H1 (cell line): ENCODE results near the gene FGD6. TPM values are rescaled to one million over a fixed set of nuclear protein-coding genes. Genes with fewer than 3 reads are reported as not detected.

Source experiments
- CTCF ChIA-PET: fragments of 300-600 bp; sonication (Branson Sonifier 250); formaldehyde crosslinking; loops from one replicate; lab custom pipeline; 2021; ENCODE audit not compliant: partially characterized antibody; lab: Charles Lee
- POLR2A ChIA-PET: fragments of 300-600 bp; sonication (Branson Sonifier 250); formaldehyde crosslinking; loops from one replicate; lab custom pipeline; 2021; ENCODE audit warnings: inconsistent platforms; ENCODE audit not compliant: partially characterized antibody; lab: Charles Lee
- DNase-seq, 2 experiments: peaks; one replicate each; pipeline versions ENCODE4 v3.0.0 to v3.0.0-alpha.2; 2010 to 2022; ENCODE audit warnings: low spot score in 2 of 2, low read depth in 1 of 2, mixed read lengths in 1 of 2
- FAIRE-seq: peaks from 2 replicates; lab custom pipeline; 2011; peaks lifted over from hg19 to GRCh38; lab: Jason Lieb, UNC
- H2AFZ ChIP-seq: 2 replicates; pipeline ENCODE4 v1.8.1; 2012; ENCODE audit warnings: low read length, inconsistent platforms
- H2AK5ac ChIP-seq: 2 replicates; pipeline ENCODE4 v1.6.1; 2013; ENCODE audit warnings: low read depth, low read length
- H2BK120ac ChIP-seq: replicated peaks from 2 replicates; pipeline ENCODE3; 2013; ENCODE audit warnings: low read depth, low read length, inconsistent platforms
- H2BK12ac ChIP-seq: 2 replicates; pipeline ENCODE4 v1.6.1; 2013; ENCODE audit warnings: low read depth, low read length
- H2BK15ac ChIP-seq: 2 replicates; pipeline ENCODE4 v1.6.1; 2013; ENCODE audit warnings: low read length
- H2BK20ac ChIP-seq: 2 replicates; pipeline ENCODE4 v1.6.1; 2013; ENCODE audit warnings: low read length
- H2BK5ac ChIP-seq: 2 replicates; pipeline ENCODE4 v1.6.1; 2013; ENCODE audit warnings: low read depth, low read length
- H3K14ac ChIP-seq: 2 replicates; pipeline ENCODE4 v1.6.1; 2013; ENCODE audit warnings: inconsistent platforms; ENCODE audit not compliant: insufficient read length
- H3K18ac ChIP-seq: 2 replicates; pipeline ENCODE4 v1.6.1; 2013; ENCODE audit warnings: low read length; ENCODE audit errors: extremely low read depth
- H3K23ac ChIP-seq: 2 replicates; pipeline ENCODE4 v1.6.1; 2013; ENCODE audit warnings: inconsistent platforms; ENCODE audit not compliant: insufficient read length
- H3K23me2 ChIP-seq: 2 replicates; pipeline ENCODE4 v1.6.1; 2013; ENCODE audit warnings: low read depth, low read length
- H3K27ac ChIP-seq: 2 replicates; pipeline ENCODE4 v1.6.1; 2011; ENCODE audit warnings: low read depth, low read length, inconsistent platforms
- H3K27me3 ChIP-seq, 4 experiments: replicated peaks in 1 of 4; 1 replicate in 1 of 4; 2 replicates in 3 of 4; pipeline versions ENCODE4 v1.6.1 to v1.8.1; 2011 to 2013; ENCODE audit warnings: low read length in 3 of 4, mild to moderate bottlenecking in 3 of 4, inconsistent platforms in 2 of 4, mixed read lengths in 2 of 4, moderate library complexity in 1 of 4; ENCODE audit not compliant: control insufficient read depth in 3 of 4, insufficient read depth in 3 of 4; ENCODE audit errors: extremely low read depth in 1 of 4
- H3K36me3 ChIP-seq, 4 experiments: 2 replicates each; pipeline versions ENCODE4 v1.6.1 to v1.8.1; 2011 to 2013; ENCODE audit warnings: mild to moderate bottlenecking in 4 of 4, low read length in 3 of 4, moderate library complexity in 2 of 4, control low read depth in 1 of 4, inconsistent platforms in 1 of 4; ENCODE audit not compliant: insufficient read depth in 4 of 4, control insufficient read depth in 2 of 4
- H3K4ac ChIP-seq: replicated peaks from 2 replicates; pipeline ENCODE3; 2013; ENCODE audit warnings: low read length, low read depth, mixed read lengths, inconsistent platforms; ENCODE audit not compliant: insufficient read length
- H3K4me1 ChIP-seq, 4 experiments: replicated peaks in 1 of 4; 1 replicate in 1 of 4; 2 replicates in 3 of 4; pipeline versions ENCODE4 v1.6.1 to v1.8.1; 2011 to 2013; ENCODE audit warnings: low read length in 3 of 4, inconsistent platforms in 2 of 4, mixed read lengths in 1 of 4; ENCODE audit not compliant: insufficient read depth in 4 of 4, control insufficient read depth in 3 of 4
- H3K4me2 ChIP-seq, 2 experiments: 2 replicates each; pipeline versions ENCODE4 v1.6.1 to v1.8.1; 2011 to 2013; ENCODE audit warnings: low read depth in 2 of 2, low read length in 2 of 2, control low read depth in 1 of 2, inconsistent platforms in 1 of 2, mild to moderate bottlenecking in 1 of 2; ENCODE audit not compliant: insufficient read depth in 1 of 2
- H3K4me3 ChIP-seq, 4 experiments: fragments of 200-600, 300-600 bp in 1 of 4; sonication (generic), shearing (Covaris generic), sonication (Bioruptor Twin) in 1 of 4; 2 replicates each; pipeline versions ENCODE4 v1.5.1 to v1.8.1; 2011 to 2016; ENCODE audit warnings: low read length in 4 of 4, low read depth in 3 of 4, control low read depth in 2 of 4, inconsistent platforms in 2 of 4, mild to moderate bottlenecking in 2 of 4, mixed read lengths in 1 of 4, moderate library complexity in 1 of 4; ENCODE audit not compliant: insufficient read depth in 2 of 4; ENCODE audit errors: extremely low read depth in 1 of 4
- H3K56ac ChIP-seq: replicated peaks from 2 replicates; pipeline ENCODE3; 2013; ENCODE audit warnings: low read depth, mild to moderate bottlenecking, mixed read lengths, low read length, inconsistent platforms; ENCODE audit not compliant: insufficient read length
- H3K79me1 ChIP-seq: 2 replicates; pipeline ENCODE4 v1.6.1; 2013; ENCODE audit warnings: low read depth, low read length, control low read depth
- H3K79me2 ChIP-seq, 2 experiments: 2 replicates each; pipeline versions ENCODE4 v1.6.1 to v1.8.1; 2012 to 2013; ENCODE audit warnings: low read length in 2 of 2, mild to moderate bottlenecking in 2 of 2, inconsistent platforms in 1 of 2; ENCODE audit not compliant: insufficient read depth in 2 of 2, control insufficient read depth in 1 of 2
- H3K9ac ChIP-seq, 4 experiments: replicated peaks in 1 of 4; 1 replicate in 1 of 4; 2 replicates in 3 of 4; pipeline versions ENCODE4 v1.6.1 to v1.8.1; 2011 to 2013; ENCODE audit warnings: low read depth in 3 of 4, low read length in 3 of 4, control low read depth in 2 of 4, mild to moderate bottlenecking in 2 of 4, moderate library complexity in 2 of 4, inconsistent platforms in 1 of 4; ENCODE audit errors: extremely low read depth in 1 of 4
- H3K9me3 ChIP-seq, 2 experiments: 2 replicates each; pipeline versions ENCODE4 v1.6.1 to v1.8.1; 2012 to 2013; ENCODE audit warnings: mild to moderate bottlenecking in 2 of 2, moderate library complexity in 2 of 2, control low read depth in 1 of 2, inconsistent platforms in 1 of 2, low read depth in 1 of 2, low read length in 1 of 2, mixed read lengths in 1 of 2; ENCODE audit not compliant: insufficient read depth in 2 of 2
- H4K20me1 ChIP-seq, 2 experiments: replicated peaks in 1 of 2; 2 replicates each; pipeline versions ENCODE3 to v1.8.1; 2011 to 2013; ENCODE audit warnings: inconsistent platforms in 2 of 2, low read length in 2 of 2, mild to moderate bottlenecking in 1 of 2; ENCODE audit not compliant: insufficient read depth in 2 of 2, control insufficient read depth in 1 of 2
- H4K5ac ChIP-seq: 2 replicates; pipeline ENCODE4 v1.6.1; 2013; ENCODE audit warnings: low read length, low read depth, mixed read lengths, inconsistent platforms; ENCODE audit not compliant: insufficient read length
- H4K8ac ChIP-seq: 2 replicates; pipeline ENCODE4 v1.8.0; 2013; ENCODE audit warnings: mild to moderate bottlenecking, moderate library complexity, low read length, inconsistent platforms; ENCODE audit not compliant: insufficient read depth; ENCODE audit errors: extremely low read depth
- H4K91ac ChIP-seq: replicated peaks from 2 replicates; pipeline ENCODE3; 2013; ENCODE audit warnings: low read length, mixed read lengths, inconsistent platforms; ENCODE audit not compliant: insufficient read length
- CEBPB ChIP-seq: IDR thresholded peaks from 2 replicates; pipeline ENCODE4 v1.6.1; 2012; ENCODE audit warnings: low read depth, low read length
- CHD2 ChIP-seq: IDR thresholded peaks from 2 replicates; pipeline ENCODE4 v1.6.1; 2012; ENCODE audit warnings: low read length, improper control_type of control experiment
- CREB1 ChIP-seq: IDR thresholded peaks from 2 replicates; pipeline ENCODE4 v1.6.1; 2012; ENCODE audit warnings: inconsistent platforms
- GABPA ChIP-seq: IDR thresholded peaks from 2 replicates; pipeline ENCODE4 v1.6.1; 2011; ENCODE audit warnings: mild to moderate bottlenecking, low read length, moderate library complexity, borderline replicate concordance; ENCODE audit not compliant: insufficient read depth
- JUN ChIP-seq: IDR thresholded peaks from 2 replicates; pipeline ENCODE4 v1.6.1; 2011; ENCODE audit warnings: low read depth, mild to moderate bottlenecking, improper control_type of control experiment, low read length
- JUND ChIP-seq: IDR thresholded peaks from 2 replicates; pipeline ENCODE4 v1.6.1; 2011; ENCODE audit warnings: mild to moderate bottlenecking, improper control_type of control experiment, low read length
- KDM1A ChIP-seq: fragments of 200-600, 300-600 bp; sonication (generic); IDR thresholded peaks from 2 replicates; pipeline ENCODE4 v1.7.1; 2016; ENCODE audit warnings: mild to moderate bottlenecking, low read length, borderline replicate concordance
- POU5F1 ChIP-seq: IDR thresholded peaks from 2 replicates; pipeline ENCODE4 v1.6.1; 2011; ENCODE audit warnings: low read depth, mild to moderate bottlenecking, low read length, moderate library complexity
- RBBP5 ChIP-seq: IDR thresholded peaks from 2 replicates; pipeline ENCODE4 v1.7.1; 2012; ENCODE audit warnings: low read depth, mild to moderate bottlenecking, inconsistent platforms, low read length, moderate library complexity, borderline replicate concordance
- SIX5 ChIP-seq: IDR thresholded peaks from 2 replicates; pipeline ENCODE4 v1.6.1; 2011; ENCODE audit warnings: mild to moderate bottlenecking, low read depth, low read length
- SRF ChIP-seq: IDR thresholded peaks from 2 replicates; pipeline ENCODE4 v1.6.1; 2011; ENCODE audit warnings: mild to moderate bottlenecking, low read depth, low read length, moderate library complexity
- SUZ12 ChIP-seq: fragments of 200-600 bp; sonication (generic); IDR thresholded peaks from 2 replicates; pipeline ENCODE4 v1.6.1; 2012; ENCODE audit warnings: mild to moderate bottlenecking, inconsistent platforms, low read length, moderate library complexity, mixed read lengths
- TAF1 ChIP-seq: IDR thresholded peaks from 2 replicates; pipeline ENCODE4 v1.6.1; 2011; ENCODE audit warnings: mild to moderate bottlenecking, low read depth, low read length
- TEAD4 ChIP-seq: IDR thresholded peaks from 2 replicates; pipeline ENCODE4 v1.6.1; 2012; ENCODE audit warnings: low read depth, low read length, inconsistent platforms, mixed read lengths
- YY1 ChIP-seq: IDR thresholded peaks from 2 replicates; pipeline ENCODE4 v1.6.1; 2011; ENCODE audit warnings: low read depth, mild to moderate bottlenecking, low read length
- WGBS, 2 experiments: shearing (Covaris generic) in 1 of 2; methylation state at CpG; one replicate each; pipeline versions ENCODE4 v1.1.6 to v1.1.7; 2013 to 2015; ENCODE audit warnings: low lambda C conversion rate in 2 of 2, mixed read lengths in 2 of 2, inconsistent platforms in 1 of 2, low coverage in 1 of 2, missing lambda C conversion rate in 1 of 2; ENCODE audit not compliant: insufficient replicate concordance in 2 of 2, insufficient coverage in 1 of 2, insufficient read length in 1 of 2; ENCODE audit errors: extremely low coverage in 1 of 2, missing lambda C conversion rate in 1 of 2; 5-methylcytosine and 5-hydroxymethylcytosine counted together
- polyA plus RNA-seq, 7 experiments: library from polyadenylated mRNA; depleted of rRNA in 3 of 7; stranded (reverse) in 5 of 7; unstranded in 2 of 7; fragments of >200 nt in 5 of 7; fragments of 200-250 nt in 2 of 7; gene quantifications; 1 replicate in 5 of 7; 2 replicates in 1 of 7; 4 replicates in 1 of 7; pipeline versions ENCODE4 v1.2.1 to v1.2.3, GENCODE V29; 2011 to 2013; ENCODE audit warnings: missing spikeins in 2 of 7, mixed read lengths in 2 of 7
- total RNA-seq: library from RNA; stranded (reverse); fragmentation: NEBNext Ultra II Directional; extraction: Animal tissue kit (Norgen Biotek cat#: 25700); gene quantifications from 2 replicates; pipeline ENCODE4 v1.2.1, GENCODE V29; 2021

Gene FGD6
- total and polyA plus RNA-seq, 2 of the 8 experiments (the other 6 are each of a cell fraction or from before 2014, with no cell fraction given): 12.2 to 24.3 TPM

GRCh38 chr12:95102916-95103671, 114.2 kb downstream of the FGD6 start:
- Histone ChIP-seq H2BK5ac (no peak overlapping the region), H2BK120ac (no peak overlapping the region), H3K4me3 (no peak overlapping the region), H3K23ac (no peak overlapping the region), H3K18ac (no peak overlapping the region), H3K4me2 (no peak overlapping the region), H3K27me3 (no peaks in the 10 kb centered on the region), H2BK15ac (no peak overlapping the region), H3K14ac (no peak overlapping the region), H3K56ac (no peak overlapping the region), H2AFZ (no peak overlapping the region), H3K4ac (no peak overlapping the region), H3K36me3 (peaks cover 2 to 37% (median 24%) of the 10 kb centered on the region in 4 experiments), H3K4me1 (no peaks in the 10 kb centered on the region), H4K91ac (no peak overlapping the region), H2BK12ac (no peak overlapping the region), H3K79me2 (no peaks in the 10 kb centered on the region), H3K27ac (no peak overlapping the region), H2AK5ac (no peak overlapping the region), H4K5ac (no peak overlapping the region), H4K20me1 (peaks cover 3% of the 10 kb centered on the region in 2 experiments), H3K23me2 (no peaks in the 10 kb centered on the region), H3K9me3 (no peaks in the 10 kb centered on the region), H3K9ac (no peak overlapping the region), H4K8ac (no peak overlapping the region), H2BK20ac (no peak overlapping the region), H3K79me1 (no peaks in the 10 kb centered on the region)
- POLR2A ChIA-PET: no interaction called here
- CTCF ChIA-PET: no interaction called here
- no peak for DNase-seq
- no peak for FAIRE-seq
- WGBS, 2 experiments: 94% methylated on average over 8 of the region's 8 CpGs; no CpG with 5 or more reads in 1 of the 2 experiments
- TF ChIP-seq CHD2: no peak
- TF ChIP-seq GABPA: no peak
- no peak for TF ChIP-seq CREB1
- no peak for TF ChIP-seq JUN
- TF ChIP-seq JUND: no peak
- TF ChIP-seq YY1: no peak
- no peak for TF ChIP-seq SRF
- no peak for TF ChIP-seq RBBP5
- TF ChIP-seq TEAD4: no peak
- no peak for TF ChIP-seq SIX5
- TF ChIP-seq TAF1: no peak
- no peak for TF ChIP-seq KDM1A
- no peak for TF ChIP-seq CEBPB
- TF ChIP-seq POU5F1: no peak
- TF ChIP-seq SUZ12: no peak
